ENCODE data around the gene CACNA1D.

GRCh38 chr3:53807117-53807810 lies 312.9 kb downstream of the CACNA1D start:
- no peak for TF ChIP-seq EZH2phosphoT487 (conservative IDR thresholded peaks at IDR 0.05; ENCODE audit: low read length)
- TF ChIP-seq CTCF (IDR thresholded peaks at IDR 0.05; ENCODE audit: insufficient read depth, low read length, poor library complexity, severe bottlenecking), result no peak

Data from SU-DHL-6 (cell line).